Upper lobe of right lung (tissue), 1 donor: Measurements from ENCODE around the gene ZNF385C. TPM values are rescaled to one million over a fixed set of nuclear protein-coding genes. Genes with fewer than 3 reads are reported as not detected.

ENCODE experiments used
- ATAC-seq: fragments of 200-7000 bp; cut with Tn5 transposase; one replicate; pipeline ENCODE4 v1.9.1; 2020; ENCODE audit warnings: mild to moderate bottlenecking, moderate library complexity
- DNase-seq: peaks from one replicate; pipeline ENCODE4 v3.0.0-alpha.2; 2020
- H3K27ac ChIP-seq: fragments of 200-600 bp; one replicate; pipeline ENCODE4 v1.8.0; 2022
- H3K27me3 ChIP-seq: fragments of 200-600 bp; one replicate; pipeline ENCODE4 v1.8.0; 2022; ENCODE audit warnings: mild to moderate bottlenecking
- H3K36me3 ChIP-seq: fragments of 200-600 bp; one replicate; pipeline ENCODE4 v1.8.0; 2022
- H3K4me1 ChIP-seq: fragments of 200-600 bp; one replicate; pipeline ENCODE4 v1.8.0; 2022
- H3K4me3 ChIP-seq: fragments of 200-600 bp; one replicate; pipeline ENCODE4 v1.8.0; 2022; ENCODE audit warnings: mild to moderate bottlenecking
- H3K9me3 ChIP-seq: fragments of 200-600 bp; one replicate; pipeline ENCODE4 v1.8.0; 2022
- intact Hi-C: fragments of 100-400 bp; cut with DNase I; formaldehyde crosslinking; loops from one replicate; pipeline ENCODE4 v1.11.0; 2022
- total RNA-seq: library from RNA; stranded (reverse); fragmentation: NEBNext Ultra II Directional; extraction: Animal tissue kit (Norgen Biotek cat#: 25700); gene quantifications from one replicate; pipeline ENCODE4 v1.2.1, GENCODE V29; 2021
- TF ChIP-seq, protein P1 (sequence below): fragments of 200-600 bp; IDR thresholded peaks from one replicate; pipeline ENCODE4 v1.8.0; 2022; ENCODE audit warnings: antibody characterized with exemption
- donor health status: DM: no; HTN: yes; CAD: no; lungs with severe emphysema.

The ZNF385C gene
- total RNA-seq, 1 donor from 2014 or later: 0.78 TPM

DNA sequence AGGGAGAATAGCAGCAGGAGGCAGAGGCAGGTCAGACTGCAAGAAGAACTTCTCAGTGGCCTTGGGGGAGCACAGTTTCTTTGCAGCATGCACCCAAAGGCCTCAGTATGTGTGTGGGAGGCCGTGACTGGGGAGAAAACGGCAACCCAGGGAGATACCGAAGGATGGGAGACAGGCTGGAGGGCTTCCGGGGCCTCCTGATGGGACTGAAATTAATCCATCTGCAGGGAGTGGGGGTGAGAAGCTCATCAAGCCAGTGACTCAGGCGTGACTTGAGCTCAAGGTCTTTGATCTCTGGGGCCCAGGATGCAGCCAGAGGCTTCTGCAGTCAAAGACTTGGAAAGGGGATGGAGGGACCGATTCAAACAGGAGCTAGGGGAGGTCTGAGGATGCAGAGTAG, 42.8 kb downstream of the ZNF385C start:
- TF ChIP-seq, protein P1, sequence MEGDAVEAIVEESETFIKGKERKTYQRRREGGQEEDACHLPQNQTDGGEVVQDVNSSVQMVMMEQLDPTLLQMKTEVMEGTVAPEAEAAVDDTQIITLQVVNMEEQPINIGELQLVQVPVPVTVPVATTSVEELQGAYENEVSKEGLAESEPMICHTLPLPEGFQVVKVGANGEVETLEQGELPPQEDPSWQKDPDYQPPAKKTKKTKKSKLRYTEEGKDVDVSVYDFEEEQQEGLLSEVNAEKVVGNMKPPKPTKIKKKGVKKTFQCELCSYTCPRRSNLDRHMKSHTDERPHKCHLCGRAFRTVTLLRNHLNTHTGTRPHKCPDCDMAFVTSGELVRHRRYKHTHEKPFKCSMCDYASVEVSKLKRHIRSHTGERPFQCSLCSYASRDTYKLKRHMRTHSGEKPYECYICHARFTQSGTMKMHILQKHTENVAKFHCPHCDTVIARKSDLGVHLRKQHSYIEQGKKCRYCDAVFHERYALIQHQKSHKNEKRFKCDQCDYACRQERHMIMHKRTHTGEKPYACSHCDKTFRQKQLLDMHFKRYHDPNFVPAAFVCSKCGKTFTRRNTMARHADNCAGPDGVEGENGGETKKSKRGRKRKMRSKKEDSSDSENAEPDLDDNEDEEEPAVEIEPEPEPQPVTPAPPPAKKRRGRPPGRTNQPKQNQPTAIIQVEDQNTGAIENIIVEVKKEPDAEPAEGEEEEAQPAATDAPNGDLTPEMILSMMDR: no peak
- DNase-seq (no peak), ATAC-seq (no peak)
- Histone ChIP-seq H3K36me3 (no peaks in the 10 kb centered on the region), H3K4me1 (peaks cover 4% of the 10 kb centered on the region), H3K9me3 (no peaks in the 10 kb centered on the region), H3K4me3 (no peak overlapping the region), H3K27me3 (peaks cover 9% of the 10 kb centered on the region), H3K27ac (no peak overlapping the region)
- intact Hi-C loops: no loop called here

DNA sequence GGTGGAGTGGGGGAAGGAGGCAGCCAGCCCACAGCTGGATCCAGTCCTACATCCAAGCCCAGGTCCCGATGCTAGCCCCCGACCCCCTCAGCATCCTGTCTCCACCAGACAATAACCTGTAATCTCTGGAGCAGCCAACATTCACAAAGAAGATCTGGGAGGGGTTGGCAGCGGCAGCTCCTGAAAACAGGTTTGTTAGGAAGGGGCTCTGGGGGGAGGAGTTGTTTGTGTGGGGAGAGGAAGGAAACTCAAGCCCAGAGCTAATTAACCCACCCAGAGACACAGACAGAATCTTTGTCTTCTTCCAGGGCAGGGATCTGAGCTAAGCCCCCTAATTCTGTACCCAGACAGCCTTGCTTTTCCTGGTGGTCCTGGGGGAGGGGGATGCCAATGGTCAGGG, 43.2 kb downstream of the ZNF385C start:
- Histone ChIP-seq H3K27ac (no peak overlapping the region), H3K27me3 (peaks cover 9% of the 10 kb centered on the region), H3K4me1 (peaks cover 6% of the 10 kb centered on the region), H3K36me3 (no peaks in the 10 kb centered on the region), H3K4me3 (no peak overlapping the region), H3K9me3 (no peaks in the 10 kb centered on the region)
- TF ChIP-seq, protein P1: no peak
- intact Hi-C loops: no loop called here
- DNase-seq (no peak), ATAC-seq (no peak)

DNA sequence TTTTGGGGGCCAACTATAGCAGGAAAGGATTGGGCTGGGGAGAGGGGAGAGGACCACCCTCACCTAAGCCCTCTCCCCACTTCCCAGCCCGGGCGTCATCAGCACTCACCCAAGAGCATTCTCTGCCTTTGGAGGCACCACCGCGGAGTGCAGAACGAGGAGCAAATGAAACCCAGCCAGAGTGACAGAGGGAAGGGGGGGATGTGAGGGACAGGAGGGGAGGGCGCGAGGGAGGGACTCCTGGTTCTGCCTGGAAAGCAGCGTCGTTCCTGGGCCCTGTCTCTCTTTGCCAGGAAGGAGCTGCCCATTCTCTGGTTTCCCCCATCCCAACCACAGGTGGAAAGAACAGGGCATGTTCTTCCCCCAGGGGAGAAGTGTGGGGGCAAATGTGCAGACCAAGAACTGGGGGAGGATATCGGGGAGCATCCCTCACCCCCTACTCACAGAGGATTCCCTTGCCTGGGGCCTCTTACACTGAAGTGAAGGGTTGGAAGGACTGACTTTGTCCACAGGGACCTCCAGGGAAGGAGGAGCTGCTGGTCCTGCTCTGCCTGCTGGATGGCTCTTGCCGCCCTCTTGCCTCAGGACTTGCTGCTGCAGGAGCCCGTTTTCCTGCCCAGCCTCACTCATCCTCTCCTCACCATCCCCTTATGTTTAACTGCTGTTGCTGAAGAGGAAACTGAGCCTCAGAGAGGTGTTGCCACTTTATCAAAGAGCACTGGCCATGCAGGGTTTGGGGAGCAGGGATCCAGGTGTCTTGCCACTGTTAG, 44.4 kb downstream of the ZNF385C start:
- Histone ChIP-seq H3K27ac (no peak overlapping the region), H3K4me1 (peaks cover 11% of the 10 kb centered on the region), H3K36me3 (no peaks in the 10 kb centered on the region), H3K4me3 (no peak overlapping the region), H3K27me3 (peaks cover 9% of the 10 kb centered on the region), H3K9me3 (no peaks in the 10 kb centered on the region)
- intact Hi-C loops: no loop called here
- TF ChIP-seq, protein P1: no peak
- DNase-seq: no peak
- no peak for ATAC-seq

DNA sequence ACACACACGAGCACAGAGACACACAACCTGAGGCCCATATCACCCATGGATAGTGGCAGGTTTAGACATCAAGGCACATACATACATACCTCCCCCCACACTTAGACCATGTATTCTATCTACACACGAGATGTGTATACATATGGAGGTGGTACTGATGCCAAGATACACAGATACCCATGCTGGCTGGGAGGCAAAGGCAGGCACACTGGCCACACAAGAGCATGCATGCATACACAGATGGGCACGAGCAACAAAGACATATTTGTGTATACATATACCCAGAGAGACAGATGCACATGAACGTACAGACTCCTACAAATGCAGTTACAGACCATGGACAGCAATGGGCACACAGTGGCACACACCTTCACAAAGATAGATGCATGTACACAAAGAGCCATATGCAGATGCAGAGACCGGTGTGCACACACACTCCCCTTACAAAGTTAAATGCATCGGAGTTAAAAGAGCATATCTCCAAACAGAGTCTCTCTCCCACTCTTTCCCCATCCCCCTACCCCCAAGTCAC, 45.9 kb downstream of the ZNF385C start:
- H3K4me1 ChIP-seq: peaks cover 11% of the 10 kb centered on the region
- intact Hi-C loops: no loop called here
- no peak for ATAC-seq
- TF ChIP-seq, protein P1: no peak
- DNase-seq: no peak
- H3K36me3 ChIP-seq: no peaks in the 10 kb centered on the region
- H3K4me3 ChIP-seq: no peak overlapping the region
- H3K9me3 ChIP-seq: no peaks in the 10 kb centered on the region
- peaks cover 9% of the 10 kb centered on the region for H3K27me3 ChIP-seq
- no peak overlapping the region for H3K27ac ChIP-seq

DNA sequence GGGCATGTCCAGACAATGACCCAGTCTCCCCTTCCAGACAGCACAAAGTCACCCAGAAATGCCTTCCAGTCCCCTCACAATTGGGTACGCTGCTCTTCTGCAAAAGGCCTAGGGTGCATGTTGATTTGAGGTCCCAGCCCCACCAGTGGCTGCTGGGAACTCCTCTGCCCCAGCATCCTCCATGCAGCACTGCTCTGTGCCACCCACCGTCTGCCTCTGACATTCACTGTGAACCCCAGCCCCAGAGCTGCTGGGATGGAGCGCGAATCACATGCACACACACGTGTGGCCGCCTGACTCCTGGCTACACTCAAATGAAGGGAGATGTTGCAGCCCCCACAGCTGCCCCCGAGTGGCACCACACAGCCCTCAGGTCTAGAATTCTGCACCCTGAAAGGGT, 46.6 kb downstream of the ZNF385C start:
- H3K4me3 ChIP-seq: no peak overlapping the region
- H3K4me1 ChIP-seq: peaks cover 11% of the 10 kb centered on the region
- H3K27me3 ChIP-seq: peaks cover 9% of the 10 kb centered on the region
- no peaks in the 10 kb centered on the region for H3K9me3 ChIP-seq
- ATAC-seq (no peak), DNase-seq (no peak)
- no peak overlapping the region for H3K27ac ChIP-seq
- TF ChIP-seq, protein P1: no peak
- H3K36me3 ChIP-seq: no peaks in the 10 kb centered on the region
- intact Hi-C loops: no loop called here
